K562 (cell line): ENCODE data around the gene ODAD3. TPM values are rescaled to one million over a fixed set of nuclear protein-coding genes. Genes with fewer than 3 reads are reported as not detected.

ENCODE experiments used
- CREB3L1 ChIP-seq: fragments of 450-650 bp; IDR thresholded peaks from 2 replicates; pipeline ENCODE4 v1.6.1; 2014; ENCODE audit warnings: low read depth, mild to moderate bottlenecking, moderate library complexity, borderline replicate concordance
- EP400 ChIP-seq: fragments of 450-650 bp; IDR thresholded peaks from 2 replicates; pipeline ENCODE4 v1.6.1; 2017; ENCODE audit warnings: antibody characterized with exemption, mild to moderate bottlenecking, moderate library complexity
- ESRRA ChIP-seq: fragments of 450-650 bp; IDR thresholded peaks from 2 replicates; pipeline ENCODE4 v1.6.1; 2014; ENCODE audit warnings: low read depth, mild to moderate bottlenecking, moderate library complexity, borderline replicate concordance
- FOXP1 ChIP-seq: sonication (generic); formaldehyde crosslinking; IDR thresholded peaks from 2 replicates; pipeline ENCODE4 v1.8.0; 2022; ENCODE audit warnings: mild to moderate bottlenecking, missing genetic modification reagents
- GATAD2B ChIP-seq: fragments of 450-650 bp; IDR thresholded peaks from 2 replicates; pipeline ENCODE4 v1.6.1; 2017; ENCODE audit warnings: mild to moderate bottlenecking, borderline replicate concordance
- GTF2A2 ChIP-seq: IDR thresholded peaks from 2 replicates; pipeline ENCODE4 v1.6.1; 2016; ENCODE audit warnings: mild to moderate bottlenecking, missing genetic modification characterization, missing compliant biosample characterization
- GTF2E2 ChIP-seq: fragments of 200-800 bp; sonication (Bioruptor generic); IDR thresholded peaks from 2 replicates; pipeline ENCODE4 v1.6.1; 2016; ENCODE audit warnings: missing genetic modification characterization, missing compliant biosample characterization
- HDAC2 ChIP-seq: fragments of 450-650 bp; IDR thresholded peaks from 2 replicates; pipeline ENCODE4 v1.6.1; 2016; ENCODE audit warnings: mild to moderate bottlenecking
- HDAC6 ChIP-seq: IDR thresholded peaks from 2 replicates; pipeline ENCODE4 v1.6.1; 2012; ENCODE audit warnings: low read depth, mild to moderate bottlenecking, control low read depth, inconsistent platforms, low read length, moderate library complexity
- HLTF ChIP-seq: fragments of 450-650 bp; IDR thresholded peaks from 2 replicates; pipeline ENCODE4 v1.6.1; 2016
- HMG20A ChIP-seq: fragments of 450-650 bp; formaldehyde crosslinking; conservative IDR thresholded peaks from 2 replicates; pipeline ENCODE4 v1.4.0; 2020; ENCODE audit warnings: mild to moderate bottlenecking, mixed read lengths
- JUN ChIP-seq, 2 experiments: sonication (generic) in 1 of 2; formaldehyde crosslinking in 1 of 2; IDR thresholded peaks; 2 replicates each; pipeline versions ENCODE4 v1.6.1 to v1.8.0; 2012 to 2022; ENCODE audit warnings: borderline replicate concordance in 2 of 2, mild to moderate bottlenecking in 2 of 2, improper control_type of control experiment in 1 of 2, low read depth in 1 of 2, low read length in 1 of 2, missing genetic modification reagents in 1 of 2
- NCOA1 ChIP-seq: fragments of 450-650 bp; IDR thresholded peaks from 2 replicates; pipeline ENCODE4 v1.6.1; 2016; ENCODE audit warnings: low read depth
- NCOA4 ChIP-seq: fragments of 450-650 bp; IDR thresholded peaks from 2 replicates; pipeline ENCODE4 v1.6.1; 2018; ENCODE audit warnings: mild to moderate bottlenecking; ENCODE audit not compliant: partially characterized antibody
- NFE2L1 ChIP-seq: fragments of 450-650 bp; IDR thresholded peaks from 2 replicates; pipeline ENCODE4 v1.6.1; 2016; ENCODE audit warnings: missing genetic modification characterization, low read depth, mild to moderate bottlenecking, missing compliant biosample characterization, moderate library complexity, borderline replicate concordance
- PTBP1 ChIP-seq: fragments of 200-400 bp; formaldehyde crosslinking; IDR thresholded peaks from 2 replicates; pipeline ENCODE4 v1.6.1; 2017; ENCODE audit warnings: low read depth, low read length
- RBM14 ChIP-seq: fragments of 200-400 bp; formaldehyde crosslinking; IDR thresholded peaks from 2 replicates; pipeline ENCODE4 v1.6.1; 2018; ENCODE audit warnings: low read depth, mild to moderate bottlenecking, low read length, moderate library complexity, borderline replicate concordance; ENCODE audit not compliant: insufficient read depth
- SAFB2 ChIP-seq: fragments of 200-400 bp; formaldehyde crosslinking; IDR thresholded peaks from 2 replicates; pipeline ENCODE4 v1.6.1; 2018; ENCODE audit warnings: borderline replicate concordance, low read length, low read depth, moderate library complexity; ENCODE audit not compliant: severe bottlenecking
- SMARCE1 ChIP-seq: fragments of 450-650 bp; IDR thresholded peaks from 2 replicates; pipeline ENCODE4 v1.7.1; 2016; ENCODE audit warnings: mild to moderate bottlenecking
- STAT5A ChIP-seq: IDR thresholded peaks from 2 replicates; pipeline ENCODE4 v1.6.1; 2012; ENCODE audit warnings: low read length, inconsistent platforms, borderline replicate concordance
- TCF7 ChIP-seq: sonication (generic); IDR thresholded peaks from 2 replicates; pipeline ENCODE4 v1.6.1; 2016; ENCODE audit warnings: antibody characterized with exemption, borderline replicate concordance
- ZNF12 ChIP-seq: sonication (generic); formaldehyde crosslinking; IDR thresholded peaks from 2 replicates; pipeline ENCODE4 v1.4.0; 2020; ENCODE audit warnings: mild to moderate bottlenecking, missing genetic modification reagents
- ZNF197 ChIP-seq: fragments of 200-800 bp; sonication (Bioruptor generic); IDR thresholded peaks from 2 replicates; pipeline ENCODE4 v1.6.1; 2016; ENCODE audit warnings: low read depth, missing genetic modification characterization, missing compliant biosample characterization
- ZNF24 ChIP-seq: fragments of 450-650 bp; IDR thresholded peaks from 2 replicates; pipeline ENCODE4 v1.6.1; 2016
- ZNF740 ChIP-seq, 3 experiments: fragments of 200-800 bp in 1 of 3; sonication (Bioruptor generic) in 1 of 3; sonication (generic) in 1 of 3; formaldehyde crosslinking in 1 of 3; IDR thresholded peaks; 2 replicates each; pipeline versions ENCODE4 v1.6.1 to v1.8.0; 2016 to 2022; ENCODE audit warnings: mild to moderate bottlenecking in 2 of 3, missing compliant biosample characterization in 2 of 3, missing genetic modification characterization in 2 of 3, missing genetic modification reagents in 1 of 3
- ZSCAN29 ChIP-seq: fragments of 450-650 bp; IDR thresholded peaks from 2 replicates; pipeline ENCODE4 v1.6.1; 2017
- polyA plus RNA-seq, 8 experiments: library from polyadenylated mRNA; depleted of rRNA in 4 of 8; stranded (reverse) in 5 of 8; unstranded in 3 of 8; fragments of >200 nt; fragmentation: Nextera tagmentation in 2 of 8; fragmentation: Illumina TruSeq in 1 of 8; extraction: Ambion mirVana in 2 of 8; extraction: Trizol in 1 of 8; gene quantifications; 2 replicates each; pipeline versions ENCODE4 v1.2.1 to v1.2.3, GENCODE V29; 2011 to 2014; ENCODE audit warnings: inconsistent platforms in 1 of 8, missing spikeins in 1 of 8
- total RNA-seq, 7 experiments: library from RNA; depleted of rRNA in 6 of 7; stranded (reverse); fragments of >200 nt in 6 of 7; fragmentation: Illumina TruSeq in 2 of 7; extraction: Trizol in 2 of 7; gene quantifications; 2 replicates each; pipeline versions ENCODE4 v1.2.1 to v1.2.3, GENCODE V29; 2011 to 2021; ENCODE audit warnings: low replicate concordance in 1 of 7

Gene ODAD3
- total and polyA plus RNA-seq, 9 of the 15 experiments (the other 6 are each of a cell fraction or from before 2014, with no cell fraction given), result 0.07 to 0.72 (median 0.14) TPM; not detected in 2

- TF ChIP-seq ZNF740 (CRISPR knock-in tag; IDR thresholded peaks at IDR 0.05) (no peak), ZNF740 (tag; IDR thresholded peaks at IDR 0.05) (no peak), HDAC2 (peak; percentile 99), GTF2A2 (0 out of 2 replicates have a peak, but pooled peaks have one; percentile 48), HDAC6 (no peak), HLTF (0 out of 2 replicates have a peak, but pooled peaks have one; percentile 44), SMARCE1 (0 out of 2 replicates have a peak, but pooled peaks have one; percentile 11), NCOA4 (peak; percentile 96), FOXP1 (no peak), STAT5A (no peak), CREB3L1 (no peak), RBM14 (no peak), HMG20A (no peak), SAFB2 (no peak), ESRRA (peak; percentile 84), EP400 (no peak), TCF7 (no peak), ZNF12 (peak; percentile 21; the same call in 1 of the 2 replicates), NCOA1 (0 out of 2 replicates have a peak, but pooled peaks have one; percentile 46), GTF2E2 (peak; percentile 83), PTBP1 (peak; percentile 37; the same call in 1 of the 2 replicates), ZNF24 (peak; percentile 56; the same call in 1 of the 2 replicates), ZNF197 (CRISPR knock-in tag) (no peak), GATAD2B (no peak), NFE2L1 (no peak), ZSCAN29 (peak; percentile 50; the same call in 1 of the 2 replicates), JUN (IDR thresholded peaks at IDR 0.05; ENCODE audit: borderline replicate concordance, low read depth, low read length) (no peak), JUN (CRISPR knock-in tag; IDR thresholded peaks at IDR 0.05; ENCODE audit: borderline replicate concordance) (0 out of 2 replicates have a peak, but pooled peaks have one; percentile 19)
These were observed 61.0 kb downstream of the ODAD3 start (continued) for GRCh38 chr19:11373885-11374432.
